K562 (cell line): ENCODE results near the gene ERO1B. TPM values are rescaled to one million over a fixed set of nuclear protein-coding genes. Genes with fewer than 3 reads are reported as not detected.
A peak's percentile ranks its signal among the peaks of the same experiment; 100 is the strongest.

ENCODE experiments used
- BHLHE40 ChIP-seq: IDR thresholded peaks from 2 replicates; pipeline ENCODE4 v1.6.1; 2011; ENCODE audit warnings: low read length, improper control_type of control experiment
- EP300 ChIP-seq: IDR thresholded peaks from 2 replicates; pipeline ENCODE4 v1.6.1; 2012; ENCODE audit warnings: low read length, improper control_type of control experiment
- HDAC8 ChIP-seq: fragments of 450-650 bp; IDR thresholded peaks from 2 replicates; pipeline ENCODE4 v1.6.1; 2016; ENCODE audit warnings: mild to moderate bottlenecking, missing genetic modification characterization, moderate library complexity, missing compliant biosample characterization
- MYC ChIP-seq, 2 experiments: fragments of 250-450 bp in 1 of 2; sonication (Bioruptor Pico) in 1 of 2; IDR thresholded peaks; 2 replicates each; pipeline versions ENCODE4 v1.5.1 to v1.6.1; 2012 to 2021; ENCODE audit warnings: low read depth in 2 of 2, borderline replicate concordance in 1 of 2, improper control_type of control experiment in 1 of 2, low read length in 1 of 2, mild to moderate bottlenecking in 1 of 2, moderate library complexity in 1 of 2
- SNIP1 ChIP-seq: fragments of 450-650 bp; IDR thresholded peaks from 2 replicates; pipeline ENCODE4 v1.7.1; 2017; ENCODE audit warnings: low read depth, mild to moderate bottlenecking
- ZNF408 ChIP-seq: fragments of 250-450 bp; sonication (Bioruptor Pico); IDR thresholded peaks from 2 replicates; pipeline ENCODE4 v1.4.0; 2020; ENCODE audit warnings: low read depth, mild to moderate bottlenecking, moderate library complexity
- ZNF589 ChIP-seq: fragments of 200-800 bp; sonication (Bioruptor generic); IDR thresholded peaks from 2 replicates; pipeline ENCODE4 v1.6.1; 2016; ENCODE audit warnings: low read depth, missing genetic modification characterization, missing compliant biosample characterization
- ZNF696 ChIP-seq: fragments of 250-450 bp; sonication (Bioruptor Pico); conservative IDR thresholded peaks from 2 replicates; pipeline ENCODE4 v1.4.0; 2020; ENCODE audit warnings: mild to moderate bottlenecking, moderate library complexity
- polyA plus RNA-seq, 8 experiments: library from polyadenylated mRNA; depleted of rRNA in 4 of 8; stranded (reverse) in 5 of 8; unstranded in 3 of 8; fragments of >200 nt; fragmentation: Nextera tagmentation in 2 of 8; fragmentation: Illumina TruSeq in 1 of 8; extraction: Ambion mirVana in 2 of 8; extraction: Trizol in 1 of 8; gene quantifications; 2 replicates each; pipeline versions ENCODE4 v1.2.1 to v1.2.3, GENCODE V29; 2011 to 2014; ENCODE audit warnings: inconsistent platforms in 1 of 8, missing spikeins in 1 of 8
- total RNA-seq, 7 experiments: library from RNA; depleted of rRNA in 6 of 7; stranded (reverse); fragments of >200 nt in 6 of 7; fragmentation: Illumina TruSeq in 2 of 7; extraction: Trizol in 2 of 7; gene quantifications; 2 replicates each; pipeline versions ENCODE4 v1.2.1 to v1.2.3, GENCODE V29; 2011 to 2021; ENCODE audit warnings: low replicate concordance in 1 of 7
- TF ChIP-seq, protein P1 (sequence below), 2 experiments: fragments of 450-650 bp; IDR thresholded peaks; 2 replicates each; pipeline ENCODE4 v1.6.1; 2016; ENCODE audit warnings: mild to moderate bottlenecking in 2 of 2, borderline replicate concordance in 1 of 2, low read depth in 1 of 2, moderate library complexity in 1 of 2
- TF ChIP-seq, protein P2 (sequence below): fragments of 450-650 bp; IDR thresholded peaks from 2 replicates; pipeline ENCODE4 v1.6.1; 2017; ENCODE audit warnings: antibody characterized with exemption, mild to moderate bottlenecking
- TF ChIP-seq, protein P3 (sequence below): fragments of 250-450 bp; sonication (Bioruptor Pico); IDR thresholded peaks from 2 replicates; pipeline ENCODE4 v1.9.0; 2021; ENCODE audit warnings: mild to moderate bottlenecking
- TF ChIP-seq, protein P4 (sequence below): fragments of 450-650 bp; IDR thresholded peaks from 2 replicates; pipeline ENCODE4 v1.6.1; 2016; ENCODE audit warnings: missing biosample characterization, missing genetic modification characterization

The ERO1B gene
- total and polyA plus RNA-seq, 9 of the 15 experiments (the other 6 are each of a cell fraction or from before 2014, with no cell fraction given), result 0.59 to 6.4 (median 4.2) TPM

DNA sequence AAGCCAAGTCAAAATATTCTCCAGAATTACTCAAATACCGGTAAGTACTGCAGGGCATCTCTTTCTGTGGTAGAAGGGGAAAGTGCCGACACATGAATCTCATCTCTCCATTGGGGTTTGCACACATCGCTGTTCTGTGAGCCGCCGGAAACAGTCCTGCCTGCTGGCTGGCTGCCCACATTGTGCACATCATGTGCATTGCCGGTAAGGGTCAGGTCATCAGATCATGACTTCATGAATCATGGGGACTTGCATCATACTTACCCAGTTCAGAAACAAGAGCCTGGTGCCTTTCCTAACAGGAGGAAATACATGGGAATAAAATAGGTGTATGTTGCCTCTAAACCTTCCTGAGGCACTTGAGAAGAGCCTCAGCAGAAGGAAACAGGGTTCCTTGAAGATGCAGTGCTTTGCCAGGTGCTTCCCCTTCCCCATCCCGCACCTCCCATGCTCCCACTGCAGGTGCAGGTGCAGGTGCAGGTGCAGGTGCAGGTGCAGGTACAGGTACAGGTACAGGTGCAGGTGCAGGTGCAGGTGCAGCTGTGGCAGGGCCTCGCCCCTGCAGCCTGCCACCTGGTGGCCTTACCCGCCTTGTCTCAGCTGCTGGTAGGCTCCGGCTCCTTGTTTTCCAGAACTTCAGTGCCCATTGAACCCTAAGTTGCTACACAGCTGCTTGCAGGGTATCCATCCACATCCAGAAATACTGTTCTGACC is 112.9 kb downstream of the ERO1B start (continued):
- TF ChIP-seq, protein P1, sequence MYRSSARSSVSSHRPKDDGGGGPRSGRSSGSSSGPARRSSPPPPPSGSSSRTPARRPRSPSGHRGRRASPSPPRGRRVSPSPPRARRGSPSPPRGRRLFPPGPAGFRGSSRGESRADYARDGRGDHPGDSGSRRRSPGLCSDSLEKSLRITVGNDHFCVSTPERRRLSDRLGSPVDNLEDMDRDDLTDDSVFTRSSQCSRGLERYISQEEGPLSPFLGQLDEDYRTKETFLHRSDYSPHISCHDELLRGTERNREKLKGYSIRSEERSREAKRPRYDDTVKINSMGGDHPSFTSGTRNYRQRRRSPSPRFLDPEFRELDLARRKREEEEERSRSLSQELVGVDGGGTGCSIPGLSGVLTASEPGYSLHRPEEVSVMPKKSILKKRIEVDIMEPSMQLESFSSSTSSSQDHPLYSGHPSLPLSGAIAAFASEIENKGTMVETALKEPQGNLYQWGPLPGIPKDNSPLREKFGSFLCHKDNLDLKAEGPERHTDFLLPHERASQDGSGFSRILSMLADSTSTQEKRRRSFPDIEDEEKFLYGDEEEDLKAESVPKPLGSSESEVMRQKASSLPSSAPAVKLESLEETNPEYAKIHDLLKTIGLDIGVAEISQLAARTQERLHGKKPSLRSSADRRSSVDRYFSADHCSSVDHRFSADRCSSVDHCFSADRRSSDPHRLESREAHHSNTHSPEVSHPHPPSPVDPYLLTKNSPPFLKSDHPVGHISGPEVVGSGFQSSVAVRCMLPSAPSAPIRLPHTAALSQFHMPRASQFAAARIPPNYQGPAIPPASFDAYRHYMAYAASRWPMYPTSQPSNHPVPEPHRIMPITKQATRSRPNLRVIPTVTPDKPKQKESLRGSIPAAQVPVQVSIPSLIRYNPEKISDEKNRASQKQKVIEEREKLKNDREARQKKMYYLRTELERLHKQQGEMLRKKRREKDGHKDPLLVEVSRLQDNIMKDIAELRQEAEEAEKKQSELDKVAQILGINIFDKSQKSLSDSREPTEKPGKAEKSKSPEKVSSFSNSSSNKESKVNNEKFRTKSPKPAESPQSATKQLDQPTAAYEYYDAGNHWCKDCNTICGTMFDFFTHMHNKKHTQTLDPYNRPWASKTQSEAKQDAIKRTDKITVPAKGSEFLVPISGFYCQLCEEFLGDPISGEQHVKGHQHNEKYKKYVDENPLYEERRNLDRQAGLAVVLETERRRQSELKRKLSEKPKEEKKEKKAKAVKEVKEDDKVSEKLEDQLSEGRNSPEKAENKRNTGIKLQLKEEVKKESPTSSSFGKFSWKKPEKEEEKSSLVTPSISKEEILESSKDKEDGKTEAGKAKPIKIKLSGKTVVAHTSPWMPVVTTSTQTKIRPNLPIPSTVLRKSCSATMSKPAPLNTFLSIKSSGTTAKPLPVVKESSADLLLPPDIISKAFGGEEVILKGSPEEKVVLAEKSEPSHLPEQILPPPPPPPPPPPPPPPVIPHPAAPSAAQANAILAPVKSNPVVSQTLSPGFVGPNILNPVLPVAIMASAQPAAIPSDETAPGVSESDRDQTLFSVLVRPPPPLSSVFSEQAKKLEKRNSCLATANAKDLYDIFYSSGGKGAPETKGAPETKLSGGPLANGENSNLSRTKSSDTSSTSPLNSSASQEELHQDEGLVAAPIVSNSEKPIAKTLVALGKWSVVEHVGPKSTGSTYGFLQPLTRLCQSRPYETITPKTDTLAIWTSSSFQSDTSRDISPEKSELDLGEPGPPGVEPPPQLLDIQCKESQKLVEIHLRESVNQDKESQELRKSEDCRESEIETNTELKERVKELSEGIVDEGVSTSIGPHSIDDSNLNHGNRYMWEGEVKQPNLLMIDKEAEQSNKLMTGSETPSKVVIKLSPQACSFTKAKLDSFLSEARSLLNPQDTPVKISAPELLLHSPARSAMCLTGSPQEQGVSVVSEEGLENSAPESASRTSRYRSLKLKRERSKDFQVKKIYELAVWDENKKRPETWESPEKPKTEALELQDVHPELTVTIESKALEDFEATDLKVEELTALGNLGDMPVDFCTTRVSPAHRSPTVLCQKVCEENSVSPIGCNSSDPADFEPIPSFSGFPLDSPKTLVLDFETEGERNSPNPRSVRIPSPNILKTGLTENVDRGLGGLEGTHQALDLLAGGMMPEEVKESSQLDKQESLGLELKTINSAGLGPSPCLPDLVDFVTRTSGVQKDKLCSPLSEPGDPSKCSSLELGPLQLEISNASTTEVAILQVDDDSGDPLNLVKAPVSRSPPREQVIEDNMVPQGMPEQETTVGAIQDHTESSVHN (IDR thresholded peaks at IDR 0.05; ENCODE audit: borderline replicate concordance in 1 of 2, low read depth in 1 of 2), result peak in 1 of 2 experiments; percentile 74; a peak in 1 of 4 replicates
- TF ChIP-seq MYC (IDR thresholded peaks at IDR 0.05; ENCODE audit: low read depth, low read length) (peak; percentile 65), MYC (CRISPR knock-in tag; IDR thresholded peaks at IDR 0.05; ENCODE audit: borderline replicate concordance, low read depth) (no peak), ZNF589 (peak; percentile 68; the same call in 1 of the 2 replicates), SNIP1 (no peak), BHLHE40 (peak; percentile 89), ZNF408 (CRISPR knock-in tag) (no peak), ZNF696 (no peak), HDAC8 (0 out of 2 replicates have a peak, but pooled peaks have one; percentile 51), EP300 (peak; percentile 65)
- TF ChIP-seq, protein P2, sequence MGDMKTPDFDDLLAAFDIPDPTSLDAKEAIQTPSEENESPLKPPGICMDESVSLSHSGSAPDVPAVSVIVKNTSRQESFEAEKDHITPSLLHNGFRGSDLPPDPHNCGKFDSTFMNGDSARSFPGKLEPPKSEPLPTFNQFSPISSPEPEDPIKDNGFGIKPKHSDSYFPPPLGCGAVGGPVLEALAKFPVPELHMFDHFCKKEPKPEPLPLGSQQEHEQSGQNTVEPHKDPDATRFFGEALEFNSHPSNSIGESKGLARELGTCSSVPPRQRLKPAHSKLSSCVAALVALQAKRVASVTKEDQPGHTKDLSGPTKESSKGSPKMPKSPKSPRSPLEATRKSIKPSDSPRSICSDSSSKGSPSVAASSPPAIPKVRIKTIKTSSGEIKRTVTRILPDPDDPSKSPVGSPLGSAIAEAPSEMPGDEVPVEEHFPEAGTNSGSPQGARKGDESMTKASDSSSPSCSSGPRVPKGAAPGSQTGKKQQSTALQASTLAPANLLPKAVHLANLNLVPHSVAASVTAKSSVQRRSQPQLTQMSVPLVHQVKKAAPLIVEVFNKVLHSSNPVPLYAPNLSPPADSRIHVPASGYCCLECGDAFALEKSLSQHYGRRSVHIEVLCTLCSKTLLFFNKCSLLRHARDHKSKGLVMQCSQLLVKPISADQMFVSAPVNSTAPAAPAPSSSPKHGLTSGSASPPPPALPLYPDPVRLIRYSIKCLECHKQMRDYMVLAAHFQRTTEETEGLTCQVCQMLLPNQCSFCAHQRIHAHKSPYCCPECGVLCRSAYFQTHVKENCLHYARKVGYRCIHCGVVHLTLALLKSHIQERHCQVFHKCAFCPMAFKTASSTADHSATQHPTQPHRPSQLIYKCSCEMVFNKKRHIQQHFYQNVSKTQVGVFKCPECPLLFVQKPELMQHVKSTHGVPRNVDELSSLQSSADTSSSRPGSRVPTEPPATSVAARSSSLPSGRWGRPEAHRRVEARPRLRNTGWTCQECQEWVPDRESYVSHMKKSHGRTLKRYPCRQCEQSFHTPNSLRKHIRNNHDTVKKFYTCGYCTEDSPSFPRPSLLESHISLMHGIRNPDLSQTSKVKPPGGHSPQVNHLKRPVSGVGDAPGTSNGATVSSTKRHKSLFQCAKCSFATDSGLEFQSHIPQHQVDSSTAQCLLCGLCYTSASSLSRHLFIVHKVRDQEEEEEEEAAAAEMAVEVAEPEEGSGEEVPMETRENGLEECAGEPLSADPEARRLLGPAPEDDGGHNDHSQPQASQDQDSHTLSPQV, result no peak
- TF ChIP-seq, protein P3, sequence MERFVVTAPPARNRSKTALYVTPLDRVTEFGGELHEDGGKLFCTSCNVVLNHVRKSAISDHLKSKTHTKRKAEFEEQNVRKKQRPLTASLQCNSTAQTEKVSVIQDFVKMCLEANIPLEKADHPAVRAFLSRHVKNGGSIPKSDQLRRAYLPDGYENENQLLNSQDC (CRISPR knock-in tag), result no peak
- TF ChIP-seq, protein P4, sequence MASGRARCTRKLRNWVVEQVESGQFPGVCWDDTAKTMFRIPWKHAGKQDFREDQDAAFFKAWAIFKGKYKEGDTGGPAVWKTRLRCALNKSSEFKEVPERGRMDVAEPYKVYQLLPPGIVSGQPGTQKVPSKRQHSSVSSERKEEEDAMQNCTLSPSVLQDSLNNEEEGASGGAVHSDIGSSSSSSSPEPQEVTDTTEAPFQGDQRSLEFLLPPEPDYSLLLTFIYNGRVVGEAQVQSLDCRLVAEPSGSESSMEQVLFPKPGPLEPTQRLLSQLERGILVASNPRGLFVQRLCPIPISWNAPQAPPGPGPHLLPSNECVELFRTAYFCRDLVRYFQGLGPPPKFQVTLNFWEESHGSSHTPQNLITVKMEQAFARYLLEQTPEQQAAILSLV (tag), result no peak; the same call in 1 of the 2 replicates
